A549 (cell line): ENCODE results near the gene LAMB1. TPM values are rescaled to one million over a fixed set of nuclear protein-coding genes. Genes with fewer than 3 reads are reported as not detected.

Experiments
- ATAC-seq, 2 experiments: fragments of 200-7000 bp in 1 of 2; fragments of >200 bp in 1 of 2; cut with Nextera tagmentation in 1 of 2; cut with Tn5 transposase in 1 of 2; 3 replicates each; pipeline versions ENCODE4 v1.8.0 to v1.9.1; 2018 to 2020; ENCODE audit warnings: mild to moderate bottlenecking in 1 of 2, moderate library complexity in 1 of 2
- CTCF ChIA-PET: fragments of 300-600 bp; sonication (Branson Sonifier 250); formaldehyde crosslinking; extraction: SDS; loops from one replicate; lab custom pipeline; 2021; ENCODE audit warnings: antibody characterized with exemption, inconsistent platforms; lab: Yijun Ruan, JAX
- POLR2A ChIA-PET: fragments of 350-600 bp; formaldehyde crosslinking; extraction: SDS; loops from one replicate; lab custom pipeline; 2021; ENCODE audit warnings: antibody characterized with exemption, inconsistent platforms; lab: Yijun Ruan, JAX
- DNase-seq, 2 experiments: peaks; one replicate each; pipeline versions ENCODE4 v3.0.0 to v3.0.0-alpha.2; 2011 to 2016; ENCODE audit warnings: low read depth in 1 of 2, low spot score in 1 of 2
- FAIRE-seq: peaks from 2 replicates; lab custom pipeline; 2011; peaks lifted over from hg19 to GRCh38; lab: Jason Lieb, UNC
- H3K27ac ChIP-seq, 2 experiments: fragments of >200 bp; sonication (Bioruptor Twin); formaldehyde crosslinking; 3 replicates each; pipeline ENCODE4 v1.5.1; 2016 to 2017
- H3K4me1 ChIP-seq: fragments of >200 bp; sonication (Bioruptor Twin); formaldehyde crosslinking; 3 replicates; pipeline ENCODE4 v1.6.1; 2016
- H3K4me2 ChIP-seq: fragments of >200 bp; sonication (Bioruptor Twin); formaldehyde crosslinking; 3 replicates; pipeline ENCODE4 v1.6.1; 2016
- H3K4me3 ChIP-seq: fragments of >200 bp; sonication (Bioruptor Twin); formaldehyde crosslinking; 3 replicates; pipeline ENCODE4 v1.5.1; 2016
- H3K9me3 ChIP-seq: fragments of >200 bp; sonication (Bioruptor Twin); formaldehyde crosslinking; 3 replicates; pipeline ENCODE4 v1.6.1; 2016
- BCL3 ChIP-seq: fragments of >200 bp; sonication (Bioruptor Twin); formaldehyde crosslinking; IDR thresholded peaks from 3 replicates; pipeline ENCODE4 v1.6.1; 2016
- CBX2 ChIP-seq: fragments of 200-600 bp; sonication (generic); IDR thresholded peaks from 2 replicates; pipeline ENCODE4 v1.6.1; 2016; ENCODE audit warnings: low read depth, mild to moderate bottlenecking, borderline replicate concordance
- CEBPB ChIP-seq, 2 experiments: fragments of >200 bp in 1 of 2; sonication (Bioruptor Twin) in 1 of 2; formaldehyde crosslinking in 1 of 2; IDR thresholded peaks; 2 replicates each; pipeline ENCODE4 v1.6.1; 2012 to 2016
- CHD4 ChIP-seq: fragments of 200-600 bp; sonication (generic); IDR thresholded peaks from 2 replicates; pipeline ENCODE4 v1.6.1; 2016; ENCODE audit warnings: antibody characterized with exemption, mild to moderate bottlenecking, borderline replicate concordance
- E2F6 ChIP-seq: IDR thresholded peaks from 2 replicates; pipeline ENCODE4 v1.6.1; 2012; ENCODE audit warnings: low read depth, borderline replicate concordance
- EHMT2 ChIP-seq: fragments of 200-600 bp; sonication (generic); IDR thresholded peaks from 2 replicates; pipeline ENCODE4 v1.6.1; 2016; ENCODE audit warnings: antibody characterized with exemption, low read depth, mild to moderate bottlenecking, moderate library complexity
- EP300 ChIP-seq, 2 experiments: fragments of >200 bp; sonication (Bioruptor Twin); formaldehyde crosslinking; IDR thresholded peaks; 2 replicates in 1 of 2; 3 replicates in 1 of 2; pipeline ENCODE4 v1.6.1; 2016 to 2017
- FOSB ChIP-seq: fragments of 250-450 bp; sonication (Bioruptor Pico); IDR thresholded peaks from 2 replicates; pipeline ENCODE4 v1.5.0; 2020; ENCODE audit warnings: mild to moderate bottlenecking, moderate library complexity
- FOSL2 ChIP-seq, 2 experiments: fragments of 450-650 bp in 1 of 2; fragments of >200 bp in 1 of 2; sonication (Bioruptor Twin) in 1 of 2; formaldehyde crosslinking; IDR thresholded peaks; 2 replicates each; pipeline versions ENCODE4 v1.5.0 to v1.6.1; 2016 to 2020; ENCODE audit warnings: mild to moderate bottlenecking in 1 of 2, moderate library complexity in 1 of 2
- FOXS1 ChIP-seq: fragments of 250-450 bp; sonication (Bioruptor Pico); IDR thresholded peaks from 2 replicates; pipeline ENCODE4 v1.5.0; 2020; ENCODE audit warnings: mild to moderate bottlenecking, moderate library complexity
- GATA3 ChIP-seq: IDR thresholded peaks from 2 replicates; pipeline ENCODE4 v1.6.1; 2012; ENCODE audit warnings: borderline replicate concordance
- HDAC2 ChIP-seq: fragments of 200-600 bp; sonication (generic); IDR thresholded peaks from 2 replicates; pipeline ENCODE4 v1.6.1; 2016
- HMGXB4 ChIP-seq: fragments of 250-450 bp; sonication (Bioruptor Pico); IDR thresholded peaks from 2 replicates; pipeline ENCODE4 v1.5.0; 2021; ENCODE audit warnings: mild to moderate bottlenecking, moderate library complexity, borderline replicate concordance
- HOXA7 ChIP-seq: fragments of 250-450 bp; sonication (Bioruptor Pico); IDR thresholded peaks from 2 replicates; pipeline ENCODE4 v1.5.0; 2020; ENCODE audit warnings: mild to moderate bottlenecking, moderate library complexity
- HOXB5 ChIP-seq: fragments of 250-450 bp; sonication (Bioruptor Pico); IDR thresholded peaks from 2 replicates; pipeline ENCODE4 v1.5.0; 2020; ENCODE audit warnings: mild to moderate bottlenecking, moderate library complexity
- JUN ChIP-seq, 2 experiments: fragments of >200 bp; sonication (Bioruptor Twin); formaldehyde crosslinking; IDR thresholded peaks; 2 replicates in 1 of 2; 3 replicates in 1 of 2; pipeline ENCODE4 v1.6.1; 2016 to 2017
- JUNB ChIP-seq: fragments of >200 bp; sonication (Bioruptor Twin); formaldehyde crosslinking; IDR thresholded peaks from 2 replicates; pipeline ENCODE4 v1.6.1; 2016
- MAX ChIP-seq: IDR thresholded peaks from 2 replicates; pipeline ENCODE4 v1.6.1; 2012
- PBX3 ChIP-seq: IDR thresholded peaks from 2 replicates; pipeline ENCODE4 v1.6.1; 2012
- POLR2A ChIP-seq: IDR thresholded peaks from 2 replicates; pipeline ENCODE4 v1.6.1; 2012; ENCODE audit warnings: mild to moderate bottlenecking, low read length
- POLR2AphosphoS2 ChIP-seq: conservative IDR thresholded peaks from 2 replicates; pipeline ENCODE4 v1.6.1; 2012; ENCODE audit warnings: low read length, improper control_type of control experiment, inconsistent platforms
- RFX5 ChIP-seq: fragments of 450-650 bp; IDR thresholded peaks from 2 replicates; pipeline ENCODE4 v1.7.1; 2014; ENCODE audit warnings: antibody characterized with exemption, mild to moderate bottlenecking, moderate library complexity
- SMC3 ChIP-seq: fragments of >200 bp; sonication (Bioruptor Twin); formaldehyde crosslinking; IDR thresholded peaks from 3 replicates; pipeline ENCODE4 v1.6.1; 2018; ENCODE audit warnings: inconsistent platforms
- SREBF2 ChIP-seq: fragments of 450-650 bp; IDR thresholded peaks from 2 replicates; pipeline ENCODE4 v1.6.1; 2014; ENCODE audit warnings: mild to moderate bottlenecking, moderate library complexity
- TFCP2L1 ChIP-seq: fragments of 250-450 bp; sonication (Bioruptor Pico); IDR thresholded peaks from 2 replicates; pipeline ENCODE4 v1.5.0; 2021; ENCODE audit warnings: mild to moderate bottlenecking
- ZSCAN20 ChIP-seq: fragments of 250-450 bp; sonication (Bioruptor Pico); IDR thresholded peaks from 2 replicates; pipeline ENCODE4 v1.8.0; 2022; ENCODE audit warnings: mild to moderate bottlenecking, moderate library complexity
- WGBS: methylation state at CpG from one replicate; pipeline ENCODE4 v1.1.6; 2017; ENCODE audit errors: missing lambda C conversion rate; 5-methylcytosine and 5-hydroxymethylcytosine counted together
- polyA plus RNA-seq, 4 experiments: library from polyadenylated mRNA; depleted of rRNA in 3 of 4; stranded (reverse); fragments of >200 nt; fragmentation: RNase III in 1 of 4; extraction: RNeasy Plus Mini Kit Qiagen cat#74134 plus additional on column Dnase treatment in 1 of 4; gene quantifications; 2 replicates in 3 of 4; 3 replicates in 1 of 4; pipeline ENCODE4 v1.2.3, GENCODE V29; 2011 to 2017

Gene LAMB1
- polyA plus RNA-seq, 2 of the 4 experiments (the other 2 are of a cell fraction), result 142 to 162 TPM

- peak in 1 of 2 experiments; percentile 40; a peak in 1 of 5 replicates for TF ChIP-seq EP300 (IDR thresholded peaks at IDR 0.05)
- peak; percentile 55; the same call in 1 of the 2 replicates for TF ChIP-seq FOSL2 (IDR thresholded peaks at IDR 0.05)
- peak; percentile 68 for TF ChIP-seq FOSL2 (CRISPR knock-in tag; IDR thresholded peaks at IDR 0.05)
- TF ChIP-seq MAX, result peak; percentile 23; the same call in 1 of the 2 replicates
- no peak for TF ChIP-seq EHMT2
- no peak for TF ChIP-seq CBX2
- 0 out of 3 replicates have a peak, but pooled peaks have one; percentile 17 for TF ChIP-seq SMC3
These were observed 12.8 kb upstream of the LAMB1 start (continued) for GRCh38 chr7:108015740-108016139.

- FAIRE-seq, result peak; percentile 56
- H3K9me3 ChIP-seq, result no peaks in the 10 kb centered on the region
- ChIA-PET CTCF (interaction anchor here (1.1 to 5.3 kb wide), 7 partner anchors 10 to 132 kb away, joined by 3 to 43 read pairs (median 7); partner anchors contain the start of gene LAMB1), POLR2A (interaction anchor here (0.6 to 4.5 kb wide), 5 partner anchors 12 to 80 kb away, joined by 3 to 29 read pairs (median 6); partner anchors contain the start of gene LAMB1)
- H3K27ac ChIP-seq, result peak overlapping the region; percentile 90 to 92
- no peak for TF ChIP-seq RFX5
- TF ChIP-seq GATA3, result peak; percentile 96
- no peak for TF ChIP-seq HOXA7 (CRISPR knock-in tag)
- peak; percentile 44 to 85; a peak in 3 of 4 replicates for TF ChIP-seq CEBPB (IDR thresholded peaks at IDR 0.05)
- TF ChIP-seq POLR2A, result no peak
- no peak for TF ChIP-seq E2F6
- TF ChIP-seq JUNB, result peak; percentile 90
- TF ChIP-seq CHD4, result 0 out of 2 replicates have a peak, but pooled peaks have one; percentile 89
- peak; percentile 70 to 81; a peak in 2 of 5 replicates for TF ChIP-seq JUN (IDR thresholded peaks at IDR 0.05)
- peak; percentile 88 for TF ChIP-seq FOSL2 (IDR thresholded peaks at IDR 0.05)
- TF ChIP-seq FOSL2 (CRISPR knock-in tag; IDR thresholded peaks at IDR 0.05), result peak; percentile 97
- no peak for TF ChIP-seq SREBF2
- peak; percentile 70 to 77; a peak in 3 of 5 replicates for TF ChIP-seq EP300 (IDR thresholded peaks at IDR 0.05)
- peak; percentile 79; the same call in 2 of the 3 replicates for TF ChIP-seq BCL3
- TF ChIP-seq MAX, result peak; percentile 76
- no peak for TF ChIP-seq ZSCAN20
- TF ChIP-seq HDAC2, result 0 out of 2 replicates have a peak, but pooled peaks have one; percentile 18
- no peak for TF ChIP-seq HOXB5 (CRISPR knock-in tag)
- no peak; the same call in 1 of the 2 replicates for TF ChIP-seq FOXS1 (CRISPR knock-in tag)
- H3K4me2 ChIP-seq, result peak overlapping the region; percentile 74
- ATAC-seq, result peak; percentile 77 to 82
- peaks cover 78% of the 10 kb centered on the region for H3K4me1 ChIP-seq
- peak; percentile 85 to 91 for DNase-seq
- H3K4me3 ChIP-seq, result peak overlapping the region; percentile 21; the same call in 2 of the 3 replicates
- WGBS, result 5% methylated on average over 6 of the region's 6 CpGs
These were observed 12.1 kb upstream of the LAMB1 start for GRCh38 chr7:108014747-108015682.

- Histone ChIP-seq H3K9me3 (no peaks in the 10 kb centered on the region), H3K4me3 (no peak overlapping the region), H3K4me1 (peaks cover 84% of the 10 kb centered on the region), H3K4me2 (peak overlapping the region; percentile 74), H3K27ac (peak overlapping the region; percentile 90 to 92)
- ATAC-seq (no peak), FAIRE-seq (no peak), DNase-seq (no peak)
- WGBS, result 20% methylated on average over 2 of the region's 2 CpGs
- ChIA-PET CTCF (interaction anchor here (1.1 to 5.3 kb wide), 4 partner anchors 9 to 133 kb away, joined by 3 to 43 read pairs (median 6); partner anchors contain the start of gene LAMB1), POLR2A (interaction anchor here (1.9 to 4.5 kb wide), 2 partner anchors 11 to 81 kb away, joined by 6 to 29 read pairs; partner anchors contain the start of gene LAMB1)
- no peak for TF ChIP-seq FOSB (CRISPR knock-in tag)
- TF ChIP-seq EP300 (IDR thresholded peaks at IDR 0.05), result no peak
- TF ChIP-seq HMGXB4, result no peak
- TF ChIP-seq CHD4, result no peak
- TF ChIP-seq GATA3, result no peak
- no peak for TF ChIP-seq HOXA7 (CRISPR knock-in tag)
- TF ChIP-seq JUN (IDR thresholded peaks at IDR 0.05), result no peak
- TF ChIP-seq CBX2, result no peak
- TF ChIP-seq POLR2AphosphoS2, result no peak
- TF ChIP-seq TFCP2L1 (CRISPR knock-in tag), result no peak
- TF ChIP-seq PBX3, result no peak
These were observed 11.3 kb upstream of the LAMB1 start for GRCh38 chr7:108014215-108014614.
